Measurements from ENCODE around the gene IQCH.
"Not testable (repeated sequence)": the region's sequence is repeated elsewhere in the genome, so short reads cannot be mapped to it uniquely, and the experiment has no call there.

IQCH gene

DNA sequence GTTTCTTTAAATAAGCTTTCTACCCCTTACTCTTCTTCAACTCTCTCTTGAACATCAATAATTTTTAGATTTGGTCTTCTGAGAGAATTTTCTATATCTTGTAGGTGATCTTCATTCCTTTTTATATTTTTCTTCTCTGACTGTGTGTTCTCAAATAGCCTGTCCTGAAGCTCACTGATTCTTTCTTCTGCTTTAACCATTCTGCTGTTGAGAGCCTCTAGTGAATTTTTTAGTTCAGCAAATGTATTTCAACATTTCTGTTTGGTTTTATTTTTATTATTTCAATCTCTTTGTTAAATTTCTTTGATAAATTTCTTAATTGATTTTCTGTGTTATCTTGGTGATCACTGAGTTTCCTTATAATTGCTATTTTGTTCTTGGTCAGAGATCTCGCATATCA, 19.6 kb downstream of the IQCH start:
- TF ChIP-seq, protein P1, sequence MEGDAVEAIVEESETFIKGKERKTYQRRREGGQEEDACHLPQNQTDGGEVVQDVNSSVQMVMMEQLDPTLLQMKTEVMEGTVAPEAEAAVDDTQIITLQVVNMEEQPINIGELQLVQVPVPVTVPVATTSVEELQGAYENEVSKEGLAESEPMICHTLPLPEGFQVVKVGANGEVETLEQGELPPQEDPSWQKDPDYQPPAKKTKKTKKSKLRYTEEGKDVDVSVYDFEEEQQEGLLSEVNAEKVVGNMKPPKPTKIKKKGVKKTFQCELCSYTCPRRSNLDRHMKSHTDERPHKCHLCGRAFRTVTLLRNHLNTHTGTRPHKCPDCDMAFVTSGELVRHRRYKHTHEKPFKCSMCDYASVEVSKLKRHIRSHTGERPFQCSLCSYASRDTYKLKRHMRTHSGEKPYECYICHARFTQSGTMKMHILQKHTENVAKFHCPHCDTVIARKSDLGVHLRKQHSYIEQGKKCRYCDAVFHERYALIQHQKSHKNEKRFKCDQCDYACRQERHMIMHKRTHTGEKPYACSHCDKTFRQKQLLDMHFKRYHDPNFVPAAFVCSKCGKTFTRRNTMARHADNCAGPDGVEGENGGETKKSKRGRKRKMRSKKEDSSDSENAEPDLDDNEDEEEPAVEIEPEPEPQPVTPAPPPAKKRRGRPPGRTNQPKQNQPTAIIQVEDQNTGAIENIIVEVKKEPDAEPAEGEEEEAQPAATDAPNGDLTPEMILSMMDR (IDR thresholded peaks at IDR 0.05; ENCODE audit: low read depth, low read length, missing control alignments), result no peak
- H3K4me3 ChIP-seq (ENCODE audit: low read depth, low read length), result no peak overlapping the region

DNA sequence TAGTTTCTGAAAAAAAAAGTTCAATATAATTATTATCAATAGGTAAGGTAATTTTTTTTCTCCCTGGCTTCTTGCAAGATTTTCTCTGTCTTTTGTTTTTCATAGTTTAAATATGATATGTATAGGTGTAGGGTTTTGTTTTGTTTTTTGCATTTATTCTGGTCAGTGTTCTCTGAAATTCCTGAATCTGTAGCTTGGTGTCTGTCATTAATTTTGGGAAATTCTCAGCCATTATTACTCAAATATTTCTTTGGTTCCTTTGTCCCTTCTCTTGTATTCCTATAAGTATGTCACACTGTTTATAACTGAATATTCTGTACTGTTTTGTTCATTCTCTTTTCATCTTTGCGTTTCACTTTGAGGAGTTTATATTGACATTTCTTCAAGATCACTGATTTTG, 22.1 kb downstream of the IQCH start:
- no peak overlapping the region for H3K4me3 ChIP-seq (ENCODE audit: low read depth, low read length)
- TF ChIP-seq, protein P1 (IDR thresholded peaks at IDR 0.05; ENCODE audit: low read depth, low read length, missing control alignments), result no peak
- DNase-seq (ENCODE audit: low read depth), result no peak

More for the DNA sequence above, 19.6 kb downstream of the IQCH start:
- DNase-seq (ENCODE audit: low read depth), result no peak

DNA sequence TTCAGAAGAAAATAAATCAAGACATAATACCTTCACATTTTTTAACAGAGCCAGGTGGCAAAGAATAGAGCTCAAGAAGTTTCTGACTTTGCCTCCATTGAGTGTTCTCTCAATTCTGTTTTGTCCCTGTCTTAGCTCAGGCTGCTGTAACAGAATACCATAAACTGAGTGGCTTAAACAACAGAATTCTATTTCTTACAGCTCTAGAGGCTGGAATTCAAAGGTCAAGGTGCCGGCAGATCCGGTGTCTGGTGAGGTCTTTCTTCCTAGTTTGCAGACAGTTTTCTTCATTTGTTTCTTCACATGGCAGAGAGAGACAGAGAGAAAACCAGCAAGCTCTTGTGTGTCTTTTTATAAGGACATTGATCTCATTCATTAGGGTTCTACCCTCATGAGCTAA, 25.6 kb downstream of the IQCH start:
- H3K4me3 ChIP-seq (ENCODE audit: low read depth, low read length), result no peak overlapping the region
- TF ChIP-seq, protein P1 (IDR thresholded peaks at IDR 0.05; ENCODE audit: low read depth, low read length, missing control alignments), result no peak
- no peak for DNase-seq (ENCODE audit: low read depth)

GRCh38 chr15:67281714-67282113, 27.1 kb downstream of the IQCH start:
- TF ChIP-seq, protein P1 (IDR thresholded peaks at IDR 0.05; ENCODE audit: low read depth, low read length, missing control alignments), result no peak
- H3K4me3 ChIP-seq (ENCODE audit: low read depth, low read length), result no peak overlapping the region
- DNase-seq (ENCODE audit: low read depth), result no peak

DNA sequence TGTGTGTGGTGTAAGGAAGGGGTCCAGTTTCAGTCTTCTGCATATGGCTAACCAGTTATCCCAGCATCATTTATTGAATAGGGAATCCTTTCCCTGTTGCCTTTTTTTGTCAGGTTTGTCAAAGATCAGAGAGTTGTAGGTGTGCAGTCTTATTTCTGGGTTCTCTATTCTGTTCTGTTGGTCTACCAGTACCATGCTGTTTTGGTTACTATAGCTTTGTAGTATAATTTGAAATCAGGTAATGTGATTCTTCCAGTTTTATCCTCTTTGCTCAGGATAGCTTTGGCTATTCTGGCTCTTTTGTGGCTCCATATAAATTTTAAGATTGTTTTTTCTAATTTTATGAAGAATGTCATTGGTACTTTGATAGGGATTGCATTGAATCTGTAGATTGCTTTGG, 31.0 kb downstream of the IQCH start:
- DNase-seq (ENCODE audit: low read depth); H3K4me3 ChIP-seq (ENCODE audit: low read depth, low read length): not testable (repeated sequence)

DNA sequence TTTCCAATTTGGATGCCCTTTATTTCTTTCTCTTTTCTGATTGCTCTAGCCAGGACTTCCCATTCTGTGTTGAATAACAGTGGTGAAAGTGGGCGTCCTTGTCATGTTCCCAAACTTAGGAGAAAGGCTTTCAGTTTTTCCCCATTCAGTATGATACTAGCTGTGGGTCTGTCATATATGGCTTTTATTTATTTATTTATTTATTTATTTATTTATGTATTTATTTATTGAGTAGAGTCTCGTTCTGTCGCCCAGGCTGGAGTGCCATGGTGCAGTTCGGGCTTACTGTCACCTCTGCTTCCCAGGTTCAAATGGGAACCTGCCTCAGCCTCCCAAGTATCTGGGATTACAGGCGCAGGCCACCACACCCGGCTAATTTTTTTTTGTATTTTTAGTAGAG, 31.8 kb downstream of the IQCH start:
- not testable (repeated sequence) for DNase-seq (ENCODE audit: low read depth); H3K4me3 ChIP-seq (ENCODE audit: low read depth, low read length)

DNA sequence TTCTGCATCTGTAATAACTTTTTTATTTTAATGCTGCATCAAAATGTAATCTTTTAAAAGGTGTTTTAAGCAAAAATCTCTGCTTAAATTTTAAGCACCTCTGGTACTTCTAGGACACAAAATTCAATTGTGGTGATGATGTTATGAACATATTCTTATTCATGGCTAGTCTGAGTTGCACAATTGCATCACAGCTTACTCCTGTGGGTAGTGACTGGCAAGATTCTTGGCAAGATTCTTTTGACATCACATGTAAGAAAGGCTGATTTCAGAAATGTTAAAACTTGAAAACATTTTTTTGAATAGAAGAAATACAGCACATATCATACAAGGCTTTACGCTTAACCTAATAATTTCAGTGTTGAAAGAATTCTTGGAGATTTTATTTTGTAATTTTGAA, 35.7 kb downstream of the IQCH start:
- H3K4me3 ChIP-seq (ENCODE audit: low read depth, low read length), result no peak overlapping the region
- TF ChIP-seq, protein P1 (IDR thresholded peaks at IDR 0.05; ENCODE audit: low read depth, low read length, missing control alignments), result no peak
- DNase-seq (ENCODE audit: low read depth), result no peak

GRCh38 chr15:67296188-67296587, 41.6 kb downstream of the IQCH start:
- no peak overlapping the region for H3K4me3 ChIP-seq (ENCODE audit: low read depth, low read length)
- TF ChIP-seq, protein P1 (IDR thresholded peaks at IDR 0.05; ENCODE audit: low read depth, low read length, missing control alignments), result no peak
- no peak for DNase-seq (ENCODE audit: low read depth)
